Kasumi-1 (cell line): ENCODE measurements around the gene ZC3H7B.
"Not testable (repeated sequence)": the region's sequence is repeated elsewhere in the genome, so short reads cannot be mapped to it uniquely, and the experiment has no call there.

Source experiments
- DNase-seq, 2 experiments: peaks; one replicate each; lab custom pipeline; 2025; lab: John Stamatoyannopoulos, UW

ZC3H7B gene, protein sequence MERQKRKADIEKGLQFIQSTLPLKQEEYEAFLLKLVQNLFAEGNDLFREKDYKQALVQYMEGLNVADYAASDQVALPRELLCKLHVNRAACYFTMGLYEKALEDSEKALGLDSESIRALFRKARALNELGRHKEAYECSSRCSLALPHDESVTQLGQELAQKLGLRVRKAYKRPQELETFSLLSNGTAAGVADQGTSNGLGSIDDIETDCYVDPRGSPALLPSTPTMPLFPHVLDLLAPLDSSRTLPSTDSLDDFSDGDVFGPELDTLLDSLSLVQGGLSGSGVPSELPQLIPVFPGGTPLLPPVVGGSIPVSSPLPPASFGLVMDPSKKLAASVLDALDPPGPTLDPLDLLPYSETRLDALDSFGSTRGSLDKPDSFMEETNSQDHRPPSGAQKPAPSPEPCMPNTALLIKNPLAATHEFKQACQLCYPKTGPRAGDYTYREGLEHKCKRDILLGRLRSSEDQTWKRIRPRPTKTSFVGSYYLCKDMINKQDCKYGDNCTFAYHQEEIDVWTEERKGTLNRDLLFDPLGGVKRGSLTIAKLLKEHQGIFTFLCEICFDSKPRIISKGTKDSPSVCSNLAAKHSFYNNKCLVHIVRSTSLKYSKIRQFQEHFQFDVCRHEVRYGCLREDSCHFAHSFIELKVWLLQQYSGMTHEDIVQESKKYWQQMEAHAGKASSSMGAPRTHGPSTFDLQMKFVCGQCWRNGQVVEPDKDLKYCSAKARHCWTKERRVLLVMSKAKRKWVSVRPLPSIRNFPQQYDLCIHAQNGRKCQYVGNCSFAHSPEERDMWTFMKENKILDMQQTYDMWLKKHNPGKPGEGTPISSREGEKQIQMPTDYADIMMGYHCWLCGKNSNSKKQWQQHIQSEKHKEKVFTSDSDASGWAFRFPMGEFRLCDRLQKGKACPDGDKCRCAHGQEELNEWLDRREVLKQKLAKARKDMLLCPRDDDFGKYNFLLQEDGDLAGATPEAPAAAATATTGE

DNA sequence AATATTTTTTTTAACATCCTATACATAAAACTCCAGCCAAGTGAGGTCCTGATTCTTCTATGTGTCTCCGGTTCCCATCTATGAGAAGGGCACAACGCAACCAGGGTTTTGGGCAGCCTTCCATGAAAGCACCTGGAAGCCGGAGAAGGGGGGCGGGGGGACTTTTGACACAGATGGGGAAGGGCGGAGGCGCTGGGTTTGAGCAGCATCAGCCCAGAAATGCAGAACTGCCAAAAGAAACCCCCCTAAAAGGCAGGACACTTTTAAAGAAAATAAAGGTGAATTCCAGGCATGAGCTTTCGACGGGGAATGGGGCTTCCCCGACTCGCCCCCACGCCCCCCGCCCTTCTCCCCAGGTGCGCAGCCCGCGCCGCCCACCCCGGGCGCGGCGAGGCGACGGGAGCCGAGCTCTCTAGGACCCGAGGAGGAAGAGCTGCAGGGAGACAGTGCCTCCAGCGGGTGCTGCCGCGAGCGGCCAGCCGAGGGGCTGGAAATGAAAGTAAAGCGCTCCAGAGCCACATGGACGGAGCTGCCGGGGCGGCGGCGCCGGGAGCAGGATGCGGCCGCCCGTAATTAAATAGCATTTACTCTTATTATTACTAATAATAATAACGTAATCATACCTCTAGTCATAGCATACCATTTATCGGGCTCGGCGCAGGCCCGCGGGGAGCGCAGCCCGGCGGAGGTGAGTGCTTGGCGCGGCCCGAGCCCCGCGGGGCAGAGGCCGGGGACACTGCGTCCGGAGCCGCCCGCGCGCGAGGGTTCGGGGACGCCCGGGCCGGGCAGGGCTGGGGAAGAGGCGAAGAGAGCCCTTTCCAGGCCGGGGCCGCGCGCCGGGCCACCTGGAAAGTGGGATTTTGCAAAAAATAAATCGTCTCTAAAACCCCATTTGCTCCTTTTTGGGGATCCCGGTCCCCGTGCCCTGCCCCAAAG, at the start of gene ZC3H7B:
Gene ZC3H7B (plus strand): TSS at position 441 of the 936 bp plus-strand sequence. CDS start 19,136 bp downstream, outside the sequence.
- DNase-seq = peak; percentile 85 to 87

DNA sequence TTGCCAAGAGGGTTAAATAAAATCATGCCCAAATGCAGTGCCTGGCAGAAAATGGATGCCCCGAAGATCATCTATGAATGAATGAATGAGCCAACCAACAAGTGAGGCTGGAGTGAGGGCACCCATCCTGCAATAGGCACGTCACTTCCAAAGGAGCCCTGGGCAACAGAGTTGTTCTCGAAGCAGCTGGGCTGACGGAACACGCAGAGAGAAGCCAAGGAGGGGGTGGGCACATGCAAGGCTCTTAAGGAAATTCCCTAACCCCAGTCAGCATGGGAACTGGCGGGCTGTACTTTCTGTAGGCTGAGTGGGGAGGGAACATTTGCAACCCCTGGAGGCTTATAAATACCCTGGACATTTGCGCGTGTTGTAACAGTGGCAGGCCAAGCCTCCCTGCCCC, 49.0 kb upstream of the ZC3H7B start:
- no peak for DNase-seq

DNA sequence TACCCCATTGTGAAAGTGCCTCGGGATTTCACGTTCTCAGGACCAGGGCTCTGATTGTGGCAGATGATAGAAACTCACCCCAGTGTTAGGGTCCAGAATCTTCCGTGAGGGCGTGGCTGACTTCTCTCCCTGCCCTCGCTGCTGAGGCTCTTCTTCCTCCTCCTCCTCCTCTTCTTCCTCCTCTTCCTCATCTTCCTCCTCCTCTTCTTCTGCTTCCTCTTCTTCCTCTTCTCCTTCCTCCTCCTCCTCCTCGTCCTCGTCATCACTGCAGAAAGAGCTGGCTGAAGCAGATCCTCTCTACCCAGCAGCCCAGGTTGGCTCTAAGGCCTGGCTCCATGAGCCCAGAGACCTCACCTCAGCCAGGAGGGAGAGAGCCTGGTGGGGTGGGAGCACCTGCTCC, 47.1 kb upstream of the ZC3H7B start:
- DNase-seq = no peak

DNA sequence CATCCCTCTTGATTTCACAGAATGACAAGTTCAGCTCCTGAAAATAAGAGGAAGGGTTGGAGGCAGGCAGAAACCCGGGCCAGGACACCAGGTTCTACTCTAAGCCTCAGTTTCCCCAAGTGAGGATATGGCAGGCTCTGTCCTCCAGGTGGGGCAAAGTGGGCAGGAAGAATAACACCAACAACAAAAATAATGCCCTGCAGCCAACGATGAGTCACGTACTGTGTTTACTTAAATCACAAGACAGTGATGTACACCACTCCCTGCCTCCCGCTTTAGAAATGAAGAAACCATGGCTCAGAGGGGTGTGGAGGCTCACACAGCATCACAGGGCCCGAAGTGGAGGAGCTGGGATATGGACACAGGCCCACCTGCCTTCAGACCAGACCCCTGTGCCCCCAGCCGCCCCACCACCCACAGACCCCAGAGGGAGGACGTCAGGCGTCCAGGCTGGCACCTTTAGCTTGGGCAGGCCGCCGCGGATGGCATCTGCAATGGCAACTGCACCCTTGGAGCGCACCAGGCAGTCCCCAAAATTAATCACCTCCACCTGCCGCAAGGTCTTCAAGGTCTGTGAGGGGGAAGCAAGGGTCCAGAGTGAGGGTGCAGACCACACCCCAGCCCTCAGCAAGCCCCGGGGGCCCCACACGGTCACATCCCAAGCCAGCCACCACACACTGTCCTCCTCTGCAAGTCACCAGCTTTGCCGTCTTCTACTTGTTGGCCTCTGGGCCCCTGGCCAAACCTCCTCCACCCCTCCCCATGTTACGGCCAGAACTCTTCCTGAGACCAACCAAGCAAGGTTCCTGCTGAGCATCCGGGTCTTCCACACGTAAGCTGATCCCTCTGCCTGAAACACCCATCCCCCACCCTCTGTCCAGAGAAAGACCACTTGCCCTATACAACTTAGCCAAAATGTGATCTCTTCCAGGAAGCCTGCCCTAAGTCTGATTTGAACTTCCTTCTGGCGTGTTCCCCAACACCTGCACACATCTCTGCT, 44.8 kb upstream of the ZC3H7B start:
- no peak for DNase-seq

DNA sequence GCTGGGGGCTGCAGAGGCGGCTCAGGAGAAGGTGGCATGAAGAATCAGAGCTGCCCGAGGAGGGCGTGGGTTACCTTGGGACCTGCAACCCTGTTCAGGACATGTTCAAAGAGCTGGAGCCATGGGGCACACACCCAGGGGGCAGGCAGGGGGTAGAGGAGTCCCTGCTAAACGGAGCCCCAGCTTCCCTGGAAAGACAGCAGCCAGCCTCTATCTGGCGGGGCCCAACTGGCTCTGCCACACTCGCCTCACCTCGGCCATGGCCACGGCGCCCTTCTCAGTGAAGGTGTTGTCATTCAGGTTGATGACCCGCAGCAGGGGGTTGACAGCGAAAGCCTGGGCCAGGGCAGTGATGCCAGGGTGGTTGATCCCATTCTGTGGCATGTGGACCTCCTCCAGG, 43.6 kb upstream of the ZC3H7B start:
- no peak for DNase-seq

DNA sequence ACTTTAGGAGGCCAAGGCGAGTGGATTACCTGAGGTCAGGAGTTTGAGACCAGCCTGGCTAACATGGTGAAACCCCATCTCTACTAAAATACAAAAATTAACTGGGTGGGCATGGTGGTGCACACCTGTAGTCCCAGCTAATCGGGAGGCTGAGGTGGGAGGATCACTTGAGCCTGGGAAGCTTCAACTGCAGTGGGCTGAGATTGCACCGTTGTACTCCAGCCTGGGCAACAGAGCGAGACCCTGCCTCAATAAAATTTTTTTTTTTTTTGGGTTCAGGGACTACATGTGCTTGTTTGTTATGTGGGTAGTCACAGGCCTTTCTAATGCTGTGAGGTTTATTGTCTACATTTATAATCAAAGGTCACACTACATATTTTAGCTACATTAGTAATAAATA, 41.6 kb upstream of the ZC3H7B start:
- not testable (repeated sequence) for DNase-seq

DNA sequence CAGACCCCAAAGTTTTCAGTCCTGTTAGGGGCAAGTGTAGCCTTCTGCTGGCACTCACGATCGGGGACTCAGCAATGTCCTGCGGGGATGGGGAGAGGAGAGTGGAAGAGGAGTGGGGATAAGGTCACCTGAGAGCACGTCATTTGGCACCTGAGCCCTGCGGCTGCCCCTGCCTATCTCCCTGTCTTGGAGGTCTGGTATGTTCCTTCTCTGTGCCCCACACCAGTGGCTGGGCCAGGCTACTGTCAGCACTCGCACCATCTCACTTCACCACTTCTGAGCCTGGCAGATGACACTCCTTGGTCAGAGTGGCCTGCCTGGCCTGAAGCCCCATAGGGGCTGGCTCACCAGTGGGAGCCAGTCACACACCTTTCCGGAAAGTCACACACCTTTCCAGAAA, 40.5 kb upstream of the ZC3H7B start:
- DNase-seq = no peak

DNA sequence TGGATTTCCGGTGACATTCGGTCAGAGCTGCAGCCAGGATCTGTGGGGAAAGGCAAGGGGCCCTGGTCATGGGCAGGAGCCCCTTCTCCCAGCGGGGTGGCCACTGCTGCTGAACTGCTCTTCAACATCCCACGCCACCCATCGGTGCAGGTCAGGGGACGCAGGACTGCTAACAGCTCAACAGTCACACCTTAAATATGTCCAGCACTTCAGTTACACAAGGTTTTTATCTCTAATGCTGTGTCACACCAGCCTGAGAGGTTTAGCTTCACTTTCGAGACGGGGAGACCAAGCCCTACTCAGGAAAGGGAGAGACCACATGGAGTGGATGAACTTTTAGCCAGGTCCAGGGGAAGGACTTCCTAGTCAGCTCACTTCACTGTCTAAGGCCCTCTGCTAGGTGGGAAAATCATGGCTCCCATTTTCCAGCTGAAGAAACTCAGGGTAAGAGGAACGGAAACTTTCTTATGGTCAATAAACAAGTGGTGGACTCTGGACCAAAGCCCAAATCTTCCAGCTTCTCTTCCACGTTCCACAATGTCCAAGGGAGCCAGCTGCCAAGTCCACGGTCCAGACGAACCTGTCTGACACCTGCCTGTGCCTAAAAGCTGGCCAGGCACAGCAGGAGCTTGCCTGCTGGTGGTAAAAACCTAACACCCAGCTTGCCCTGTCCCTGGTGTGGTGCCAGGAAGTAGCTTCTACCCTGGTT, 39.6 kb upstream of the ZC3H7B start:
- no peak for DNase-seq

DNA sequence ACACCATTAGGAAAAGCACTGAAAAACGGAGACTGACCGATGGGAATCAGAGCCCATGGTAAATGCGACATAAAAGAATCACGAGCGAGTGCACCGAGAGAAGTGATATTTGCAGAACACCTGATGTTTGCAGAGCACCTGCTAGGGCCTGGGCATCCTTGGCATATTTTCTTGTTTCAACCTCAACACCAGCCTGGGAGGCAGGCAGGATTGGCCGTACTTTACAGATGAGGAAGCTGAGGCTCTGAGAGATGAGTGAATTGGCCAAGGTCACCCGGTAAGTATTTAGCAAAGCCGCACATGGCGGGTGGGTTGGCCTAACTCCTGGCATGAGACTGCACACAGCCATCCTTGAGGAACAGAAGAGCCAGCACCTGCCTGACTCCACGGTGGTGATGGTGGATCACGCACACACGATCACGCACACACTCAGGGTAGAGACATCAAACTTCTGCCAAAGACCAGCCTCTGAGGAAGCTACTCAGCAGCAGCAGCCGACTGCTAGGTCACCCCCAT, 39.0 kb upstream of the ZC3H7B start:
- no peak for DNase-seq

DNA sequence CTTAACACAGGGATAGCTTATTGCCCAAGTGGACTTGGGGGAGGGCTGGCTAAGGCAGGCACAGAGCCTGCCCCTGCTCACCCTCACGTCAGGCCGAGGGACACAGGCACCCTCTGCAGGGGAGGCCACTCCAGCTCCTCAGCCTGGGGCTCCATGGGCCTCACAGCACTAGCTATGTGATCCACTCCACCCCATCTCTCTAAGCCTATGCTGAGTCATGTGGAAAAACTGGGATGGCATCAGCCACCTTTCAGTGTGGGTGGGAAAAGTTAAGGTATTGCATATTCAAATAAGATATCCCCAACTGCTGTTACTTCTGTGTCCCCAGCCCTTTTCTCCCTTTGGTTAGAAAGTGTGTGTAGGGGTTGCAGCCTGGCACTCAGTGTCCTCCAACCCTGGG, 37.6 kb upstream of the ZC3H7B start:
- DNase-seq = no peak

DNA sequence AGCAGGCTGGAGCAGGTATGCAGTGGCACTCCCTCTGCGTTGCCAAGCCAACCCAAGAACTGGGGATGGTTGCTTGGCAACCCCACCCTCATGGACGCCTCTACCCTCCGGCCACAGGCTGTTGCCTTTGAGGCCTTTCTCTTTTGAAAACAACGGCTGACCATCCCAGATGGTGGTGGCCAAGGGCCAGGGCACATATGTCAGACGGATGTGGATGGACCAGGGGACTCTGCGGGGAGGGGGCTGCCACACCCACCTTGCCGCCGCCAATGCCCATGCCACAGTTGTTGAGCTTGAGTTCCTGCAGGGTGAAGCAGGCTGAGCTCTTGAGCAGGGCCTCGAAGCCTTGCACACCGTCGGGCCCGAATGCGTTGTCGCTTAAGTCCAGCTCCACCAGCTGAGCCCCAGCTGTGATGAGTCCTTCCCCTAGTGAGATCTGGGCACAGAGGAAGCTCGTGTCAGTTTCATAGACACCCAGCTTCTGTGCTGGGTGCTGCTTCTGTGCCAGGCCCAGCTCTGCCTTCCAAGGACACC, 36.9 kb upstream of the ZC3H7B start:
- DNase-seq = no peak

DNA sequence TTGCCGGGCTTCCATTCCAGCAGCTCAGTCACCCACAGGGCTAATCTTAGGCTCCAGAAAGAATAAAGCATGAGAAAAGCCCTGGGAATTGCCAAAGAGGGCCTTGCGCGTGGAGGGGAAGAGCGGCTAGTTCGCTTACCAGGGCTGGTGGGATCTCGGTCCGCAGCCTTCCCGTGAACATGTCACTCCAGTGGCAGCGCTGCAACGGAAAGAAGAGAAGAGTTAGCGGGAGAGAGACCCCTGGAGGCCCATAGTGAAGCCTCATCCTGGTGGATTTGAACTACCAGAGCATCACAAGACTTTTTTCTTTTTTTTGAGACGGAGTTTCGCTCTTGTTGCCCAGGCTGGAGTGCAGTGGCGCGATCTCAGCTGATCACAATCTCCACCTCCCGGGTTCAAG, 33.4 kb upstream of the ZC3H7B start:
- DNase-seq = no peak

DNA sequence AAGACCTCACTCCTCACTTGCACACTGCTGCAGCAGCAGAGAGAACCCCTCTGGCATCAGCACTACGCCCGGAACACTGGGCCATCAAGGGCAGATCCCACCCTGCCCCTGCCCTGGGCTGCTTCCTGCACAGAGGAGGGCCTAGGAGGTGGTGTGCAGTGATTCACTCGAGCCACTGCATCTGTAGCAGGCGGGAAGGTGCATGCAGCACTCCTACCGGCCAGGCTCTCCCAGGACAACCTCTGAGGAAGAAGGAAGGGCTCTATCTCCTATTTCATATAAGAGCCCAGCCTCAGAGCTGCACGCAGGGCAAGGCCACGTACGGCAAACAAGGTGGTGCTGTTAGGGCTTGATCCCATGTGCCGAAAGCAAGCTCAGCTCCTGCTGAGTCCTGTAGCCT, 29.5 kb upstream of the ZC3H7B start:
- DNase-seq = no peak

DNA sequence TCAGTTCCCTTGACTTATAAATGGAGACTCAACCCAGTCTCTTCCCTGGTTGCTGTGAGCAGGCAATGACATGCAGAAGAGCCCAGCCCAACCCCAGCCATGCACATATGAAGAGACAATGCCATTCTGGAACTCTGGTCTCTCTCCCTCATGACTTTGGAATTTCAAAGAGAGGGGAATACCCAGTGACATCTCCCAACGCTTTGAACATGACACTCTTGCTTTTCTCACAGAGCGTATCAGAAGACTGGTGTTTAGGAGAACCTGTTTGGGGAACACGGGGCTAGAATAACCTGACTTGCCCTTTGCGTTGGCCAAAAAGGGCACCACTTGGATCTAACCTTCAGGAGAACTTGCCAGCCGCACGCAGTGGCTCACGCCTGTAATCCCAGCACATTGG, 28.2 kb upstream of the ZC3H7B start:
- no peak for DNase-seq

DNA sequence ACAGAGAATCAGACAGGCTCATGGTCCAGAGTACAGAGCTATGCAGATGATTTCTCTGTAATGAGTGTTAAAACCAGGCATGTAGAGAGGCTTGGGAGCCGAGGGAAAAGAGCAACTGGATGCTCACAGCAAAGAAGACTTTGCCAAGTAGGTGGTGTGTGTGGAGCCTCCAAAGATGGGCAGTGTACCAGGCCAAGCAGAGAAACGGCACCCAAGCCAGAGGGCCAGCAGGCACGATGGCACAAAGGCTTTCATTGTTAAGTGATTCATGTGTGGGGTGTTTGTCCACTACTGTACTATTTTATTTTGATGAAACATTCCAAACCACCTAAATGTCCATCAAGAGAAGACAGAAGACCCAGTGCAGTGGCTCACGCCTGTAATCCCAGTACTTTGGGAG, 26.5 kb upstream of the ZC3H7B start:
- DNase-seq = no peak

DNA sequence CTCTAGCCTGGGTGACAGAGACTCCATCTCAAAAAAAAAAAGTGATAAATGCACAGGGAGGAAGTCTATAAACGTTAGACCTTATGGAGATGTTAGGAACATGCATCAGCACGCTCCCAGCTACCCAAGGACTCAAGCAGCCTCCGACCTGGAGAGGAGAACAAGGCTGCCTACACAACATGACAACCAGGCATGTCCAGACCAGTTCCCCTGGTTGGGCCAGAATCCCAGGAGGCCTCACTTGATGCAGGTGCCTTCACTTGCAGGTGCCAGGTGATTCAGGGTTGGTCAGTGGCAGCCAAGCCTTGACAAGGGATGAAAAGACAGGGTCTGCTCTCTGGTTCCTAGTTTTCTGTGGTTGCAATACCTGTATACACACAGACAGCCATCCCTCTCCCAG, 21.3 kb upstream of the ZC3H7B start:
- DNase-seq = no peak

DNA sequence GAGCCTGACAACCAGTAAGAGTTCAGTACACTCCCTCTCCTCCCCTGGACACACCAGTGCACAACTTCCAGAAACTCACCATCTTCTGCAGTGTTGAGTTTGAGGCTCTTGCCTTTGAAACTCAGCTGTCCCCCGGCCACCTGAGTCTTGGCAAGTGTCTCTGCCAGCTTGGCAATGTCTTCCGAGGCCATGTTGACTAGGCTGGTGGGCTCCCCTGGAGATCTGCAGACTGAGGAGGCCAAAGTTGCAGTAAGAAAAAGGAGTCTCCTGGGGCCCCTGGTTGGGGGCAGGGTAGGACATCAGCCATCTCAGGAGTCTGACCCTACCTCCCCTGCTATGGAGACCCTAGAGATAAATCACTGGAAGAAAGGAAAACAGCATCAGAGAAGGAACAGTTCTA, 20.5 kb upstream of the ZC3H7B start:
- DNase-seq = no peak

DNA sequence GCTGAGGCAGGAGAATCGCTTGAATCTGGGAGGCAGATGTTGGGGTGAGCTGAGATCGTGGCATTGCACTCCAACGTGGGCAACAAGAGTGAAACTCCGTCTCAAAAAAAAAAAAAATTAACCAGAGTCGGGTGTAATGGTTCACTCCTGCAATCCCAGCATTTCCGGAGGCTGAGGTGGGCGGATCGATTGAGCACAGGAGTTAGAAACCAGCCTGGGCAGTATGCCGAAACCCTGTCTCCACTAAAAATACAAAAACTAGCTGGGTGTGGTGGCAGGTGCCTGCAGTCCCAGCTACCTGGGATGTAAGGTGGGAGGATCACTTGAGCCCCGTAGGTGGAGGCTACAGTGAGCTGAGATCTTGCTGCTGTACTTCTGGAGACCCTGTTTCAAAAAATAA, 16.9 kb upstream of the ZC3H7B start:
- DNase-seq = no peak

DNA sequence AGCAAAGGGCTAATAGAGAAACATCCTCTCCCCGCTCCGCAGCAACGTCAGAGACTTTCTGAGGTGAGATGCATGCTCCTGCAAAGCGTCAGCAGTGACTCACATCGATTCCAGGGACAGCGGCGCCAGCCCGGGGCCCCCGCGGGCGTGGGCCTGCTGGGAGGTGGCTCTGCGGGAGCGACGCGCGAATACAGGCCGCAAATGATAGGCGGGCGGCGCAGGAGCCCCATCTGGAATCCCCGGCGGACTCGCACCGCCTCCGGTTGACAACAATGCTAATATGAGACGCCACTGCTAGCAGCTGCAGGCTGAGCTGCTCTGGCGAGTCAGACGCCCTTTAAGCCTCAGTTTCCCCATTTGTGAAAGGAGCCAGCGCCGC, 15.9 kb upstream of the ZC3H7B start:
- peak; percentile 19 to 43 for DNase-seq
